ENCODE measurements around the gene FKBP3. TPM values are rescaled to one million over a fixed set of nuclear protein-coding genes. Genes with fewer than 3 reads are reported as not detected.
"Not testable (repeated sequence)": the region's sequence is repeated elsewhere in the genome, so short reads cannot be mapped to it uniquely, and the experiment has no call there.

FKBP3 gene
- total RNA-seq, 2 donors from 2014 or later, result 43.8 to 46.5 TPM

DNA sequence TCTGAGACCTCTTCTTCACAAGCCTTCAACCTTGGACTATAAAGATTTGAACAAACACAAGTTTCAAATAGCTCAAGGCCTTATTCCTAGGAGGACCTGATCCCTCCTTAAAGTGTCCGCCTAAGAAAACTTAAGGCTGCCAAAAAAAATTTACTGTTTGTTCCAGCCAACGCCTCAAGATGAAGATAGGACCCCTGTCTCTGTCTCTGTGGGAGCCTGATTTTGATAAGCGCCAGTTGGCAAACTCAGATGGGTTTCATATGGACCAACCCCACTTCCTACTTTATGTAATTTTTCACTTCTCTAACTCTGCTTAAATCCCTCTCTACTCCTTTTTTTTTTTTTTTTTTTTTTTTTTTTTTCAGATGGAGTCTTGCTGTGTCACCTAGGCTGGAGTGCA, 11.0 kb downstream of the FKBP3 start:
- no peak for ATAC-seq
- intact Hi-C loops (cut with DNase I, micrococcal nuclease), result no loop called here

GRCh38 chr14:45120096-45120495, 14.2 kb downstream of the FKBP3 start:
- intact Hi-C loops (cut with DNase I, micrococcal nuclease), result no loop called here
- ATAC-seq (no peak), DNase-seq (no peak)

More for the DNA sequence above, 11.0 kb downstream of the FKBP3 start:
- DNase-seq, result no peak

GRCh38 chr14:45118594-45118993, 15.7 kb downstream of the FKBP3 start:
- DNase-seq, result no peak
- no peak for ATAC-seq
- intact Hi-C loops (cut with DNase I, micrococcal nuclease), result no loop called here

- DNase-seq, result no peak
- no peak for ATAC-seq
- intact Hi-C loops (cut with DNase I, micrococcal nuclease), result no loop called here
Measured at GRCh38 chr14:45114327-45114726, 20.0 kb downstream of the FKBP3 start.

DNA sequence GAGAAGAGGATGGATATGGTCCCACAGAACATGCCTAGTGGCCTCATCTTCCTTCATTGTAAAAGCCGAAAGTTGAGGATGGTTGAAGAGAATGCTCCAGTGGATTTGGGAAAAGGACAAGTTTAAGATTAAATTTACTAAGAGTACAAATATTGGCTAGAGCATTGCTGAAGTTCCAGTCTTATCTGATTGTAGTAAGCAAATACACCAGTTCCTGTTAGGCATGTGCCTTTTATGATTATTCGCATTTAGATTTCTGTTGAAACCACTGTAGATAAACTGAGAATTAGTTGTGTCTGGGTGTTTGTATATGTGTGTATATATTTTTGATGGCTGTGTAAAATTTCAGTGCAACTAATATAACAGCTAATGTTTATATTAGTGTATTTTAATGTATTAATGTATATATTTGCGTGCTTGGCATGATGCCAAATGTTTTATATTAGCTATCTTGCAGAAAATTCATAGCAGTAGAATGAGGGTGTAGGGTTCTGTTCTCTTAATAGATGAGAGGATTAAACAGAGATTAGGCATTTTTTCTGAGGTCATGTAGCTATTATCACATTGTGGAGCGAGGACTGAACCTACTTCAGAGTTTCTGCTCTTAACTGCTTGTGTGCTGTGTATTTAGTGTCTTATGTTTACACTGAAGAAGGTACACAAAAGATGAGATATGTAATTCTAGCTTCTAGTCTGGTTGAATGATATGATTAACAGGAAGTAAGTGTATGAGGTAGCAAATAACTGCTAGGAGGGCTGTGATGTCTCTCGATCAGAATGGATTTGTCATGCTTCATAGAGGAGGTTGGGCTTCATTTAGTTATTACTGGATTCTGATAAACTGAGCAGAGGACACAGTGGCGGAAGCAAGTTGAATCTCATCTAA, 21.1 kb downstream of the FKBP3 start:
- DNase-seq (no peak), ATAC-seq (peak; percentile 68)
- intact Hi-C loops (cut with DNase I, micrococcal nuclease), result no loop called here

GRCh38 chr14:45104561-45104960, 29.7 kb downstream of the FKBP3 start:
- DNase-seq, result no peak
- intact Hi-C loops (cut with DNase I, micrococcal nuclease), result no loop called here
- peak; percentile 99 for ATAC-seq

DNA sequence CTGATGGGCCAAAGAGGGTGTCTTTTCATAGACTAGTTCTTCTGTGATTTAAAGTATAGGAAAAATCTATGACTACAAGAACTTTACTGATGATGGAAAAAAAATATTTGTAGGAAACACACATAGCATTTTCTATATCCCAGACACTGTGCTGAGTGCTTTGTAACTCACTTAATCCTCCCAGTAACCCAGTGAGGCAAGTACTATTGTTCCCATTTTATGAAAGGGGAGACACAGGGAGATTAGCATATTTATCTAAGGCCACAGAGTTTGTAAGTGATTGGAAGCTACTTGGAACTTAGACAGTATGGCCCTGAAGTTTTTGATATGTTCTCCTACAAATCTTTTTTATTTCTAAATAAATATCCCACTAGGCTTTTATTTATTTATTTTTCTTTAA, 30.5 kb downstream of the FKBP3 start:
- intact Hi-C loops (cut with DNase I, micrococcal nuclease), result no loop called here
- ATAC-seq, result no peak
- no peak for DNase-seq

GRCh38 chr14:45096218-45096617, 38.1 kb downstream of the FKBP3 start:
- DNase-seq (no peak), ATAC-seq (no peak)
- intact Hi-C loops (cut with DNase I, micrococcal nuclease), result no loop called here

- DNase-seq, result no peak
- no peak for ATAC-seq
- intact Hi-C loops (cut with DNase I, micrococcal nuclease), result no loop called here
Measured at GRCh38 chr14:45095143-45095542, 39.1 kb downstream of the FKBP3 start.

DNA sequence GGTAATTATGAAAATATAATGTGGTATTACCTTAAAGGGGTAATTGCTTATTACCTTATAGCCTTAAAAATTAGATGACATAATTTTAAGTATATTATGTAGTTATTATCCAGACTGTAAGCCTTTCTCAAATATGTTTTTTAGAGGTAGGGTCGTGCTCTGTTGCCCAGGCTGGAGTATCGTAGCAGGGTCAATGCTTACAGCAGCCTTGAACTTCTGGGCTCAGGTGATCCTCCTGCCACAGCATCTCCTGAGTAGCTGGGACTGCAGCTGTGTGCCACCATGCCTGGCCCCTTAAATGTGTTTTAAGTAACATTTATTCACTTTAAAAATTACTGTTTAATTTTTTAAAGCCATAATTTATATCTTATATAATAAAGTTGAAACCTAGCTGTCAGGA, 40.0 kb downstream of the FKBP3 start:
- intact Hi-C loops (cut with DNase I, micrococcal nuclease), result no loop called here
- ATAC-seq (no peak), DNase-seq (no peak)

GRCh38 chr14:45091710-45092109, 42.6 kb downstream of the FKBP3 start:
- intact Hi-C loops (cut with DNase I, micrococcal nuclease), result no loop called here
- DNase-seq (no peak), ATAC-seq (no peak)

DNA sequence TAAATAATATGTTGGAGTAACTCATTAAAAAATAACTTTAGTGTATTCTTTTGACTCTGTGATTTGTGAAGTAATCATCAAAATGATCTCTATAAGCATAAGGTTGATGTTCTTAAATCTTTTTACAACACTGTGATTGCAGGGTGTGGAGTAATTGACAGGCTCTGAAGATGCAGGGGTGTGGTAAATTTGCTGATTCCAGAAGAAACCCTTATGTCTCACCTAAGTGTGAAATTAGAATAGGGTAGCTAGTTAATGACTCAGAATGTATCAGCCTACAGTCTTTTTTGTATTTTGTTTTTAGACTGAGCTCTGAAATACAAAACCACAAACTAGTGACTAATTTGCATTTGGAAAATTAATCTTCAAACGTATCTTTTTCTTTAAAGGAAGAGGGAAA, 44.5 kb downstream of the FKBP3 start:
- intact Hi-C loops (cut with DNase I, micrococcal nuclease), result loop anchor here in 1 of 2 donors (10.0 kb wide), 1 partner anchor 125 kb away; the partner anchor contains the start of genes KLHL28 and TOGARAM1
- ATAC-seq (peak; percentile 79), DNase-seq (no peak)

DNA sequence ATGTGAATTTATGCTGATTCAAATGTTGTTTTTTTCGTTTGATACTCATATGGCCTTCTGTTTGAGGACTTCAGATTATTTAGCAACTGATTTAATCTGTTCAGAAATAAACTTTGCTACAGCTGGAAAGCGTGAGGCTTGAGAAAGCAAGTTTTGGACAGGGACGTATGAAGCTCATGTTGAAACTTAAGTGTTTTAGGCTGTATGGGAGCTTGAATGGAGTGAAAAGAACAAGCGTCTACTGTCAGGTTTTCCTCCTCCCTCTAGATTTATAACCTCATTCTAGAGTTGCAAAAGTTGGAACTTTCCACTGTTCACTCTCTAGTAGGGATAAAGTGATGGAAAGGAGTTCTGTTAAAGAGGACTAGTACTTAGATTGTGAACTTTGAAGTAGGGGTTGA, 49.3 kb downstream of the FKBP3 start:
- DNase-seq (no peak), ATAC-seq (peak; percentile 16)
- intact Hi-C loops (cut with DNase I, micrococcal nuclease), result loop anchor here in 1 of 2 donors (10.0 kb wide), 1 partner anchor 120 kb away; the partner anchor contains the start of genes KLHL28 and TOGARAM1

GRCh38 chr14:45083976-45084722, 50.1 kb downstream of the FKBP3 start, which contains the start of gene PRPF39:
Gene PRPF39, plus strand, starts transcription at chr14:45084116. Its CDS starts 11,124 bp downstream, at chr14:45095240.
- DNase-seq, result peak; percentile 94 to 96
- peak; percentile 94 for ATAC-seq
- intact Hi-C loops (cut with DNase I, micrococcal nuclease), result loop anchor here in 1 of 2 donors (10.0 kb wide), 1 partner anchor 119 kb away; the partner anchor contains the start of genes KLHL28 and TOGARAM1

GRCh38 chr14:45083617-45083975, 50.7 kb downstream of the FKBP3 start:
- intact Hi-C loops (cut with DNase I, micrococcal nuclease), result loop anchor here in 1 of 2 donors (10.0 kb wide), 1 partner anchor 119 kb away; the partner anchor contains the start of genes KLHL28 and TOGARAM1
- DNase-seq (no peak), ATAC-seq (no peak)

DNA sequence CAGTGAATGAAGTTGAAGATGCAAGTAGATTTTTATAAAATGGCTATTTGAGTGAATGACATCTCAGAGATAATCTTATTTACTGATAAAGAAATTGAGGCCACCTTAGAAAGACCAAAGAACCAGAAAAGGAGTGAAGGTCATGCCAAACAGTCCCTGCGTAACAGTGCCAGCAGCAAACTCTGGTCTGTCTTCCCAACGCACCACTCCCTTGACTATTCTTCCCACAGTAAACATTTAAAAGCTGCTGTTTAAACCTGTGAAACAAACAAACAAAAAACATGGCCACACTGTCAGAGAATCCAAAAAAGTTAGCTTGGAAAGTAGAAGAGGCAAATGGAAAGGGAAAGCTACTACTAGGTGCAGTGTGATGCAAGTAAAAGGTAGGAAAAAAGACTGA, 51.9 kb downstream of the FKBP3 start:
- intact Hi-C loops (cut with DNase I, micrococcal nuclease), result loop anchor here in 1 of 2 donors (10.0 kb wide), 1 partner anchor 118 kb away; the partner anchor contains the start of genes KLHL28 and TOGARAM1
- no peak for DNase-seq
- ATAC-seq, result no peak

- ATAC-seq, DNase-seq: not testable (repeated sequence)
- intact Hi-C loops (cut with DNase I, micrococcal nuclease), result loop anchor here in 1 of 2 donors (10.0 kb wide), 1 partner anchor 116 kb away; the partner anchor contains the start of genes KLHL28 and TOGARAM1
Measured at GRCh38 chr14:45081096-45081495, 53.2 kb downstream of the FKBP3 start.

GRCh38 chr14:45080416-45080968, 53.8 kb downstream of the FKBP3 start:
- intact Hi-C loops (cut with DNase I, micrococcal nuclease), result loop anchor here in 1 of 2 donors (10.0 kb wide), 1 partner anchor 116 kb away; the partner anchor contains the start of genes KLHL28 and TOGARAM1
- not testable (repeated sequence) for DNase-seq, ATAC-seq

- no peak for DNase-seq
- ATAC-seq, result no peak
- intact Hi-C loops (cut with DNase I, micrococcal nuclease), result no loop called here
Measured at GRCh38 chr14:45078323-45078722, 56.0 kb downstream of the FKBP3 start.

Data from left colon (tissue), 2 donors.